HepG2 (cell line): ENCODE results near the gene YBX2. TPM values are rescaled to one million over a fixed set of nuclear protein-coding genes. Genes with fewer than 3 reads are reported as not detected.

ENCODE experiments used
- ARNT2 ChIP-seq: sonication (generic); formaldehyde crosslinking; IDR thresholded peaks from 2 replicates; pipeline ENCODE4 v1.8.0; 2022; ENCODE audit warnings: mild to moderate bottlenecking, low read depth, missing genetic modification reagents, moderate library complexity
- DR1 ChIP-seq: sonication (generic); formaldehyde crosslinking; IDR thresholded peaks from 2 replicates; pipeline ENCODE4 v1.8.0; 2021; ENCODE audit warnings: mild to moderate bottlenecking, missing genetic modification reagents, inconsistent platforms
- GMEB1 ChIP-seq: sonication (generic); formaldehyde crosslinking; IDR thresholded peaks from 2 replicates; pipeline ENCODE4 v1.5.1; 2020; ENCODE audit warnings: missing genetic modification reagents, mild to moderate bottlenecking, borderline replicate concordance
- ZNF232 ChIP-seq: sonication (generic); formaldehyde crosslinking; IDR thresholded peaks from 2 replicates; pipeline ENCODE4 v1.4.0; 2020; ENCODE audit warnings: missing genetic modification reagents, borderline replicate concordance
- ZNF264 ChIP-seq: sonication (generic); formaldehyde crosslinking; IDR thresholded peaks from 2 replicates; pipeline ENCODE4 v1.4.0; 2020; ENCODE audit warnings: missing genetic modification reagents
- ZNF33B ChIP-seq: sonication (generic); formaldehyde crosslinking; IDR thresholded peaks from 2 replicates; pipeline ENCODE4 v1.5.1; 2020; ENCODE audit warnings: mild to moderate bottlenecking, missing genetic modification reagents
- ZNF704 ChIP-seq: sonication (generic); formaldehyde crosslinking; IDR thresholded peaks from 2 replicates; pipeline ENCODE4 v1.8.1; 2023; ENCODE audit warnings: mild to moderate bottlenecking, inconsistent platforms, moderate library complexity, missing genetic modification reagents, borderline replicate concordance
- ZNF773 ChIP-seq: sonication (generic); formaldehyde crosslinking; IDR thresholded peaks from 2 replicates; pipeline ENCODE4 v1.4.0; 2020; ENCODE audit warnings: missing genetic modification reagents, borderline replicate concordance
- polyA plus RNA-seq, 8 experiments: library from polyadenylated mRNA; depleted of rRNA in 3 of 8; stranded (reverse) in 7 of 8; unstranded in 1 of 8; fragments of >200 nt; fragmentation: Illumina TruSeq in 4 of 8; extraction: Trizol in 4 of 8; gene quantifications; 2 replicates each; pipeline versions ENCODE4 v1.2.1 to v1.2.3, GENCODE V29; 2011 to 2016; ENCODE audit warnings: low read depth in 4 of 8, missing spikeins in 1 of 8, mixed read lengths in 1 of 8; ENCODE audit not compliant: insufficient read depth in 1 of 8
- total RNA-seq, 5 experiments: library from RNA; depleted of rRNA; stranded (reverse); fragments of >200 nt; fragmentation: Illumina TruSeq; extraction: Trizol; gene quantifications; 2 replicates each; pipeline ENCODE4 v1.2.3, GENCODE V29; 2016; ENCODE audit warnings: low read depth in 1 of 5
- TF ChIP-seq, protein P1 (sequence below): IDR thresholded peaks from 2 replicates; pipeline ENCODE4 v1.4.0; 2020; ENCODE audit warnings: mild to moderate bottlenecking, missing genetic modification reagents
- TF ChIP-seq, protein P2 (sequence below): sonication (generic); formaldehyde crosslinking; conservative IDR thresholded peaks from 2 replicates; pipeline ENCODE4 v1.8.0; 2022; ENCODE audit warnings: mild to moderate bottlenecking, moderate library complexity, missing genetic modification reagents
- TF ChIP-seq, protein P3 (sequence below): sonication (generic); formaldehyde crosslinking; IDR thresholded peaks from 2 replicates; pipeline ENCODE4 v1.8.1; 2022; ENCODE audit warnings: low read depth, mild to moderate bottlenecking, missing genetic modification reagents
- TF ChIP-seq, protein P4 (sequence below): sonication (generic); formaldehyde crosslinking; IDR thresholded peaks from 2 replicates; pipeline ENCODE4 v1.4.0; 2020; ENCODE audit warnings: missing genetic modification reagents, borderline replicate concordance

YBX2 gene
- total and polyA plus RNA-seq, 2 of the 13 experiments (the other 11 are each of a cell fraction or from before 2014, with no cell fraction given): 0.12 to 0.22 TPM

- TF ChIP-seq, protein P1, sequence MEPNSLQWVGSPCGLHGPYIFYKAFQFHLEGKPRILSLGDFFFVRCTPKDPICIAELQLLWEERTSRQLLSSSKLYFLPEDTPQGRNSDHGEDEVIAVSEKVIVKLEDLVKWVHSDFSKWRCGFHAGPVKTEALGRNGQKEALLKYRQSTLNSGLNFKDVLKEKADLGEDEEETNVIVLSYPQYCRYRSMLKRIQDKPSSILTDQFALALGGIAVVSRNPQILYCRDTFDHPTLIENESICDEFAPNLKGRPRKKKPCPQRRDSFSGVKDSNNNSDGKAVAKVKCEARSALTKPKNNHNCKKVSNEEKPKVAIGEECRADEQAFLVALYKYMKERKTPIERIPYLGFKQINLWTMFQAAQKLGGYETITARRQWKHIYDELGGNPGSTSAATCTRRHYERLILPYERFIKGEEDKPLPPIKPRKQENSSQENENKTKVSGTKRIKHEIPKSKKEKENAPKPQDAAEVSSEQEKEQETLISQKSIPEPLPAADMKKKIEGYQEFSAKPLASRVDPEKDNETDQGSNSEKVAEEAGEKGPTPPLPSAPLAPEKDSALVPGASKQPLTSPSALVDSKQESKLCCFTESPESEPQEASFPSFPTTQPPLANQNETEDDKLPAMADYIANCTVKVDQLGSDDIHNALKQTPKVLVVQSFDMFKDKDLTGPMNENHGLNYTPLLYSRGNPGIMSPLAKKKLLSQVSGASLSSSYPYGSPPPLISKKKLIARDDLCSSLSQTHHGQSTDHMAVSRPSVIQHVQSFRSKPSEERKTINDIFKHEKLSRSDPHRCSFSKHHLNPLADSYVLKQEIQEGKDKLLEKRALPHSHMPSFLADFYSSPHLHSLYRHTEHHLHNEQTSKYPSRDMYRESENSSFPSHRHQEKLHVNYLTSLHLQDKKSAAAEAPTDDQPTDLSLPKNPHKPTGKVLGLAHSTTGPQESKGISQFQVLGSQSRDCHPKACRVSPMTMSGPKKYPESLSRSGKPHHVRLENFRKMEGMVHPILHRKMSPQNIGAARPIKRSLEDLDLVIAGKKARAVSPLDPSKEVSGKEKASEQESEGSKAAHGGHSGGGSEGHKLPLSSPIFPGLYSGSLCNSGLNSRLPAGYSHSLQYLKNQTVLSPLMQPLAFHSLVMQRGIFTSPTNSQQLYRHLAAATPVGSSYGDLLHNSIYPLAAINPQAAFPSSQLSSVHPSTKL (CRISPR knock-in tag): 0 out of 2 replicates have a peak, but pooled peaks have one; percentile 5
- TF ChIP-seq ZNF264 (CRISPR knock-in tag): 0 out of 2 replicates have a peak, but pooled peaks have one; percentile 13
- TF ChIP-seq, protein P2, sequence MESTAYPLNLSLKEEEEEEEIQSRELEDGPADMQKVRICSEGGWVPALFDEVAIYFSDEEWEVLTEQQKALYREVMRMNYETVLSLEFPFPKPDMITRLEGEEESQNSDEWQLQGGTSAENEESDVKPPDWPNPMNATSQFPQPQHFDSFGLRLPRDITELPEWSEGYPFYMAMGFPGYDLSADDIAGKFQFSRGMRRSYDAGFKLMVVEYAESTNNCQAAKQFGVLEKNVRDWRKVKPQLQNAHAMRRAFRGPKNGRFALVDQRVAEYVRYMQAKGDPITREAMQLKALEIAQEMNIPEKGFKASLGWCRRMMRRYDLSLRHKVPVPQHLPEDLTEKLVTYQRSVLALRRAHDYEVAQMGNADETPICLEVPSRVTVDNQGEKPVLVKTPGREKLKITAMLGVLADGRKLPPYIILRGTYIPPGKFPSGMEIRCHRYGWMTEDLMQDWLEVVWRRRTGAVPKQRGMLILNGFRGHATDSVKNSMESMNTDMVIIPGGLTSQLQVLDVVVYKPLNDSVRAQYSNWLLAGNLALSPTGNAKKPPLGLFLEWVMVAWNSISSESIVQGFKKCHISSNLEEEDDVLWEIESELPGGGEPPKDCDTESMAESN (CRISPR knock-in tag): 0 out of 2 replicates have a peak, but pooled peaks have one; percentile 12
- peak; percentile 63 for TF ChIP-seq DR1 (CRISPR knock-in tag)
- TF ChIP-seq GMEB1 (CRISPR knock-in tag): peak; percentile 86
- no peak for TF ChIP-seq ZNF232 (CRISPR knock-in tag)
- 0 out of 2 replicates have a peak, but pooled peaks have one; percentile 31 for TF ChIP-seq ARNT2
- TF ChIP-seq, protein P3, sequence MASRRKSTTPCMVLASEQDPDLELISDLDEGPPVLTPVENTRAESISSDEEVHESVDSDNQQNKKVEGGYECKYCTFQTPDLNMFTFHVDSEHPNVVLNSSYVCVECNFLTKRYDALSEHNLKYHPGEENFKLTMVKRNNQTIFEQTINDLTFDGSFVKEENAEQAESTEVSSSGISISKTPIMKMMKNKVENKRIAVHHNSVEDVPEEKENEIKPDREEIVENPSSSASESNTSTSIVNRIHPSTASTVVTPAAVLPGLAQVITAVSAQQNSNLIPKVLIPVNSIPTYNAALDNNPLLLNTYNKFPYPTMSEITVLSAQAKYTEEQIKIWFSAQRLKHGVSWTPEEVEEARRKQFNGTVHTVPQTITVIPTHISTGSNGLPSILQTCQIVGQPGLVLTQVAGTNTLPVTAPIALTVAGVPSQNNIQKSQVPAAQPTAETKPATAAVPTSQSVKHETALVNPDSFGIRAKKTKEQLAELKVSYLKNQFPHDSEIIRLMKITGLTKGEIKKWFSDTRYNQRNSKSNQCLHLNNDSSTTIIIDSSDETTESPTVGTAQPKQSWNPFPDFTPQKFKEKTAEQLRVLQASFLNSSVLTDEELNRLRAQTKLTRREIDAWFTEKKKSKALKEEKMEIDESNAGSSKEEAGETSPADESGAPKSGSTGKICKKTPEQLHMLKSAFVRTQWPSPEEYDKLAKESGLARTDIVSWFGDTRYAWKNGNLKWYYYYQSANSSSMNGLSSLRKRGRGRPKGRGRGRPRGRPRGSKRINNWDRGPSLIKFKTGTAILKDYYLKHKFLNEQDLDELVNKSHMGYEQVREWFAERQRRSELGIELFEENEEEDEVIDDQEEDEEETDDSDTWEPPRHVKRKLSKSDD (CRISPR knock-in tag): peak; percentile 53; the same call in 1 of the 2 replicates
- TF ChIP-seq ZNF33B (CRISPR knock-in tag): no peak
- no peak for TF ChIP-seq ZNF773 (CRISPR knock-in tag)
- TF ChIP-seq ZNF704 (CRISPR knock-in tag): 0 out of 2 replicates have a peak, but pooled peaks have one; percentile 21
- TF ChIP-seq, protein P4, sequence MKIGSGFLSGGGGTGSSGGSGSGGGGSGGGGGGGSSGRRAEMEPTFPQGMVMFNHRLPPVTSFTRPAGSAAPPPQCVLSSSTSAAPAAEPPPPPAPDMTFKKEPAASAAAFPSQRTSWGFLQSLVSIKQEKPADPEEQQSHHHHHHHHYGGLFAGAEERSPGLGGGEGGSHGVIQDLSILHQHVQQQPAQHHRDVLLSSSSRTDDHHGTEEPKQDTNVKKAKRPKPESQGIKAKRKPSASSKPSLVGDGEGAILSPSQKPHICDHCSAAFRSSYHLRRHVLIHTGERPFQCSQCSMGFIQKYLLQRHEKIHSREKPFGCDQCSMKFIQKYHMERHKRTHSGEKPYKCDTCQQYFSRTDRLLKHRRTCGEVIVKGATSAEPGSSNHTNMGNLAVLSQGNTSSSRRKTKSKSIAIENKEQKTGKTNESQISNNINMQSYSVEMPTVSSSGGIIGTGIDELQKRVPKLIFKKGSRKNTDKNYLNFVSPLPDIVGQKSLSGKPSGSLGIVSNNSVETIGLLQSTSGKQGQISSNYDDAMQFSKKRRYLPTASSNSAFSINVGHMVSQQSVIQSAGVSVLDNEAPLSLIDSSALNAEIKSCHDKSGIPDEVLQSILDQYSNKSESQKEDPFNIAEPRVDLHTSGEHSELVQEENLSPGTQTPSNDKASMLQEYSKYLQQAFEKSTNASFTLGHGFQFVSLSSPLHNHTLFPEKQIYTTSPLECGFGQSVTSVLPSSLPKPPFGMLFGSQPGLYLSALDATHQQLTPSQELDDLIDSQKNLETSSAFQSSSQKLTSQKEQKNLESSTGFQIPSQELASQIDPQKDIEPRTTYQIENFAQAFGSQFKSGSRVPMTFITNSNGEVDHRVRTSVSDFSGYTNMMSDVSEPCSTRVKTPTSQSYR (CRISPR knock-in tag): no peak
These were observed 12.7 kb upstream of the YBX2 start, which contains the start of gene EIF5A (continued) for GRCh38 chr17:7306911-7307685.
